Measurements from ENCODE around the gene NCK2.

NCK2 gene

DNA sequence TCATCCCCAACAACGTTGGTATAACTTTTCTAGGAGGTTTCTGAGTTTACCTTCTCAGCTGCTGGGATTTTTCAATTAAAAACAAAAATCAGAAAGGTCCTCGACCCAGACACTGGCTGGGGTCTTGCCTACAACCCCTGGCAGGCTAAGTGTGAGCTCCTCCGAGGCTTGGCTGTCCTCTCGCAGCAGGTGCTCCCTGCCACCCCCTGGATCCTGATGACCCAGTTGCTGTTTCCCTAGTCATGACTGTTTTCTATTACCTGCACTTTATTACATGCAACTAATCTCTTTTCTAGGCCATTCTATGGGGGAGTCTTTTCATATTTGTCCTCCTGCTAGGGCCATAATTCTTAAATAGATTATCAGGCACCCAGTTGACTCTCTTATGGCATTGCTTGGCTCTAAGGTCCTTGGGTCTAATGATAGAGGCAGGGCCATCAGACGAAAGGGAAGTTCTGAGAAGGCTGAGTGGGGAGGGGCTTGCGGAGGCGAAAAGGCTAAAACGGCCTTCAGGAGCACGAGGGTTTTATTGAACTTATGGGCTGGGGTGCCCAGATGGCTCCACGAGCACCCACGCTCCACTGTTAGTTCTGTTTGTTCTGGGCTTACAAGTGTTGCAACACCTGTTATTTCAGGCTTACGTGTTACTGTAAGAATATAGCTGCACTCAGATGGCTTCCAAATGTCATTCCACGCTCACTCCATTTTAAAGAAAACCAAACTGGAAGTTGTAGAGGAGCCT lies 166.0 kb downstream of the NCK2 start:
- no peak overlapping the region for H3K4me3 ChIP-seq (ENCODE audit: low read depth, low read length)
- DNase-seq (ENCODE audit: low read depth) = no peak
- TF ChIP-seq, protein P1, sequence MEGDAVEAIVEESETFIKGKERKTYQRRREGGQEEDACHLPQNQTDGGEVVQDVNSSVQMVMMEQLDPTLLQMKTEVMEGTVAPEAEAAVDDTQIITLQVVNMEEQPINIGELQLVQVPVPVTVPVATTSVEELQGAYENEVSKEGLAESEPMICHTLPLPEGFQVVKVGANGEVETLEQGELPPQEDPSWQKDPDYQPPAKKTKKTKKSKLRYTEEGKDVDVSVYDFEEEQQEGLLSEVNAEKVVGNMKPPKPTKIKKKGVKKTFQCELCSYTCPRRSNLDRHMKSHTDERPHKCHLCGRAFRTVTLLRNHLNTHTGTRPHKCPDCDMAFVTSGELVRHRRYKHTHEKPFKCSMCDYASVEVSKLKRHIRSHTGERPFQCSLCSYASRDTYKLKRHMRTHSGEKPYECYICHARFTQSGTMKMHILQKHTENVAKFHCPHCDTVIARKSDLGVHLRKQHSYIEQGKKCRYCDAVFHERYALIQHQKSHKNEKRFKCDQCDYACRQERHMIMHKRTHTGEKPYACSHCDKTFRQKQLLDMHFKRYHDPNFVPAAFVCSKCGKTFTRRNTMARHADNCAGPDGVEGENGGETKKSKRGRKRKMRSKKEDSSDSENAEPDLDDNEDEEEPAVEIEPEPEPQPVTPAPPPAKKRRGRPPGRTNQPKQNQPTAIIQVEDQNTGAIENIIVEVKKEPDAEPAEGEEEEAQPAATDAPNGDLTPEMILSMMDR (conservative IDR thresholded peaks at IDR 0.05; ENCODE audit: low read depth, low read length) = no peak

DNA sequence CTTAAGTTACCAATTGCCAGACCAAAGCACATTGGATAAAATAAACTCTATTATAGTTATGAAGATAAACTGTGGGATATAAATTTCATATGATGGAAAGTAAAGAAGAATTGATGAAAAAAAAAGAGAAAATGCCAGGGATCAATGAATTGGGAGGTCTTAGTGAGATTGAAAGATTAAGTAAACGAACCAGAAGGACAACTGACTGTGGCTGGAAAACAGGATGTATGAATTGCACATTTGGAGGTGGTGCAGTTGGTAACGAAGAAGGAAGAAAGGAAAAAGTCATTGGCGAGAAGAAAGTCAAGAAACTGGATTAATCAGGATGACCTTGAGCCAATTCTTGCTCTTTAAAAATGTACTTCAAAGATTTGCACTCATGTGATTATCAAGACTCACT lies 166.7 kb downstream of the NCK2 start:
- H3K4me3 ChIP-seq (ENCODE audit: low read depth, low read length) = no peak overlapping the region
- TF ChIP-seq, protein P1 (conservative IDR thresholded peaks at IDR 0.05; ENCODE audit: low read depth, low read length) = no peak
- DNase-seq (ENCODE audit: low read depth) = no peak

DNA sequence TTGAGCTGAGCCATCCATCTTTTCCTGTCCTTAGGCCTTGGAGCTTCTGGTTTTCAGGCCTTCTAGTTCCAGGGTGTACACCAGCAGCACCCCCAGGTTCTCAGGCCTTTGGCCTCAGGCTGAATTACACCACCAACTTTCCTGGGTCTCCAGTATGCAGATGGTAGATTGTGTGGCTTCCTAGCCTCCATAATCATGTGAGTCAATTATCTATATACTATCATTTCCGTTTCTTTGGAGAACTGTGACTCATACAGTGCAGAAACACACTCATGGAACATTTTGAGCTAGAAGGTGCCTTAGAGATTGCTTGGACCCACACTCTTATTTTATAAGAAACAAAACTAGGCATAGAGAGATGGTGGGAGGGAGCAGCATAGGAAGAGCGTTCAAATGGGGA lies 167.4 kb downstream of the NCK2 start:
- DNase-seq (ENCODE audit: low read depth) = peak; percentile 16
- TF ChIP-seq, protein P1 (conservative IDR thresholded peaks at IDR 0.05; ENCODE audit: low read depth, low read length) = no peak
- H3K4me3 ChIP-seq (ENCODE audit: low read depth, low read length) = no peak overlapping the region

DNA sequence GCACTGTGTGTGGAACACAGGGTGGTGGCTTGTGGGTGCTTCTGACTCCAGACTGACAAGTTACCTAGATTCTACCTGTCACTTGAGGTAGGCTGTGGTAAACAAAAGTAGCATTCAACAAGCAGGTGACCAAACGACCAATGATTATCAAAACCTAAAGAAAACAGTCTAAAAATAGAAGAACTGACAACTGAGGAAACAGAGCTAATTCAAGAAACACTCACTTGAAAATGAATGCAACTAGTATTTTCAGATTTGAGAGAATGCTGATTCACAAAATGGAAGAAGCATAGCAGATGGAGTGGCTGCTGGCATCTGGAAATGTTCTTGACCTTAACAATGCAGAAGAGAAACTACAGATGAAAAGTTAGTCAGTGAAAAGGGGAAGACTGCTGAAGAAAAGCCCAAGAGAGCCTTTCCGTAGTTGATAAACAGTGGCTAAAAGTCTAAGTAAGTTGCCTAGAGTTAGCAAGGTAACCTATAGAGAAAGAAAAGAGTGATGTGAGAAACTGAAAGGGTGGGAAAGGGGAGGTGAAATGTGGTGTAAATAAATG lies 170.4 kb downstream of the NCK2 start:
- no peak for DNase-seq (ENCODE audit: low read depth)
- H3K4me3 ChIP-seq (ENCODE audit: low read depth, low read length) = no peak overlapping the region
- TF ChIP-seq, protein P1 (conservative IDR thresholded peaks at IDR 0.05; ENCODE audit: low read depth, low read length) = no peak

DNA sequence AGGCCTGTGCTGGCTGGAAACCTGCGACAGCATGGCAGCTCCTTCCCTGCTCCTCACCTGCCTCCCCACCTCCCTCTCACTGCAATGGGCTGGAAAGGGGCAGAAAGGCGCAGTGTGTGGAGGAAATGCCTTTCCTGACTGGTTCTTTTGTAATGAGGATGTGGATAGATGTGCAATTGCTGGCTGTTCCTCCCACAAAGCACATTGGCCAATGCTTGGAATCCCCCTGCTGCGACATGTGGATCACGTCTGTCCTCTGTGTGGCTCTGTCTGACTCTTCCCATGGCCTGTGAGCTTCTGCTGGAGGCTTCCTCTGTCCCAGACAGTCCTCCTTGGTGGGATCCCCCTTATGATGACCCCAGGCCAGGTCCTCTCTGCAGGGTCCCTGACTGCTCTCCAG lies 172.5 kb downstream of the NCK2 start:
- DNase-seq (ENCODE audit: low read depth) = no peak
- TF ChIP-seq, protein P1 (conservative IDR thresholded peaks at IDR 0.05; ENCODE audit: low read depth, low read length) = no peak
- no peak overlapping the region for H3K4me3 ChIP-seq (ENCODE audit: low read depth, low read length)

DNA sequence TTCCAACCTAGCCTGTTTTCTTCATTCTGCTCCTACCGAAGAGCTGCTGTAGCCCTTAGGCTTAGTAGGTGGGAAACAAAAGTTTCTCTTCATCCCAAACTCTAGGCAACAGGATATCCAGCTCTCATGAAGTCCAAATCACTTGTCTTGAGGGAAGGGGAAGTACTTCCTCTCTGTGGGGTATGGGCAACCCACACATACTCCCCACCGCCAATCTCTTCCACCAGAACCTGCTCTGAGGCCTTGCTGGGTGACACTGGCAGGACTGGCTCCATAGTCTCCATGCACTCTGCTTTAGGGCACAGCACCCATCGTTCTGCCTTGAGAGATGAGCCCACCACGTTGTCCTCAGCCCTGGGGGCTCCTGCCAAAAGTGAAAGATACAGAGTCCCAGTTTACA lies 173.0 kb downstream of the NCK2 start:
- no peak overlapping the region for H3K4me3 ChIP-seq (ENCODE audit: low read depth, low read length)
- TF ChIP-seq, protein P1 (conservative IDR thresholded peaks at IDR 0.05; ENCODE audit: low read depth, low read length) = no peak

More for the DNA sequence above, 173.0 kb downstream of the NCK2 start:
- DNase-seq (ENCODE audit: low read depth) = no peak
